HUES64 (cell line): ENCODE results near the gene BAHD1.
"Not testable (repeated sequence)": the region's sequence is repeated elsewhere in the genome, so short reads cannot be mapped to it uniquely, and the experiment has no call there.

ENCODE experiments used
- H3K27ac ChIP-seq: 2 replicates; pipeline ENCODE4 v1.7.0; 2013; ENCODE audit warnings: low read depth, low read length, inconsistent platforms
- H3K27me3 ChIP-seq: 2 replicates; pipeline ENCODE4 v1.6.1; 2013; ENCODE audit warnings: mild to moderate bottlenecking, low read length; ENCODE audit not compliant: insufficient read depth
- H3K36me3 ChIP-seq: 2 replicates; pipeline ENCODE4 v1.6.1; 2013; ENCODE audit warnings: mild to moderate bottlenecking, low read length; ENCODE audit not compliant: insufficient read depth
- H3K4me1 ChIP-seq: 2 replicates; pipeline ENCODE4 v1.6.1; 2013; ENCODE audit warnings: mild to moderate bottlenecking, low read length, moderate library complexity; ENCODE audit not compliant: insufficient read depth
- H3K4me3 ChIP-seq: 2 replicates; pipeline ENCODE4 v1.5.1; 2013; ENCODE audit warnings: mild to moderate bottlenecking, low read length, moderate library complexity
- H3K9ac ChIP-seq: 2 replicates; pipeline ENCODE4 v1.6.1; 2013; ENCODE audit warnings: mild to moderate bottlenecking, low read depth, low read length
- H3K9me3 ChIP-seq: 2 replicates; pipeline ENCODE4 v1.6.1; 2013; ENCODE audit warnings: low read depth, low read length; ENCODE audit not compliant: insufficient read depth
- WGBS: fragments of 150-250, 120-280 bp; methylation state at CpG from one replicate; pipeline ENCODE4 v1.1.7; 2013; ENCODE audit warnings: missing lambda C conversion rate; 5-methylcytosine and 5-hydroxymethylcytosine counted together

Gene BAHD1

DNA sequence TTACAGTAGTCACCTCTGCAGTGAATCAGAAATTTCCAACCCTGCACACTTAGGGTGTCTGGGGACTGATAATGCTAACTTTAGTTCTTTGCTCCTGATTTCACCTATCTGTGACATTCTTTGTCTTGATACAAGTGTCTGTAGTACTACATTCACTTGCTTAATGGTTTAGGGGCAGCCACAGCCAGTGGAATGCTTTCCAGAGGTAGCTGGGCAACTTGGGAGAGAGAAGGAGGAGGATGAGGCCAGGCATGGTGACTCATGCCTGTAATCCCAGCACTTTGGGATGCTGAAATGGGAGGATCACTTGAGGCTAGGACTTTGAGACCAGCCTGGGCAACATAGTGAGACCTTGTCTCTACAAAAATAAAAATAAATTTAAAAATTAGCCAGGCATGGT is 8.5 kb downstream of the BAHD1 start:
- Histone ChIP-seq H3K9ac (no peak overlapping the region), H3K36me3 (no peaks in the 10 kb centered on the region), H3K9me3 (no peaks in the 10 kb centered on the region), H3K27ac (no peak overlapping the region), H3K4me3 (no peak overlapping the region), H3K27me3 (no peaks in the 10 kb centered on the region), H3K4me1 (peaks cover 46% of the 10 kb centered on the region)

DNA sequence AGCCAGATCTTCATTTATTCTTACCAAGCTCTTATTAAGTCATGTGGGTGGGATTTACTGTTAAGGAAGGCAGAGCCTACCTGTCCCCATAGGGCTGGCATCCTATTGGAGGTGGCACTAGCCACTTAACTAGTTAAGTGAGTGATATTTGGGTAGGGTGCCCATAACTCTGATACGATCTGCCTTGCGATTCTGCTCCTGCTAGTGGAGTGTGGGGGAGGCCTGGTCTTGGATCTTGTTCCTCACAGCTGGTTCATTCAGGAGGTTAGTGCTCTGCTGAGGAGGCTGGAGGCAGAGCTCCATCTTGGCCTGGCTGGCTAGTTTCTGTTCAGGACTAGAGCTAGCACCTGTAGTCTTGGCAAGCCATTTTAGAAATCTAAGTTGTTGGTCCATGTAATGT is 9.3 kb downstream of the BAHD1 start:
- no peaks in the 10 kb centered on the region for H3K9me3 ChIP-seq
- H3K27me3 ChIP-seq = no peaks in the 10 kb centered on the region
- no peak overlapping the region for H3K4me3 ChIP-seq
- H3K4me1 ChIP-seq = peaks cover 45% of the 10 kb centered on the region
- H3K36me3 ChIP-seq = no peaks in the 10 kb centered on the region
- H3K27ac ChIP-seq = no peak overlapping the region
- no peak overlapping the region for H3K9ac ChIP-seq
- WGBS = 94% methylated on average over 2 of the region's 2 CpGs

DNA sequence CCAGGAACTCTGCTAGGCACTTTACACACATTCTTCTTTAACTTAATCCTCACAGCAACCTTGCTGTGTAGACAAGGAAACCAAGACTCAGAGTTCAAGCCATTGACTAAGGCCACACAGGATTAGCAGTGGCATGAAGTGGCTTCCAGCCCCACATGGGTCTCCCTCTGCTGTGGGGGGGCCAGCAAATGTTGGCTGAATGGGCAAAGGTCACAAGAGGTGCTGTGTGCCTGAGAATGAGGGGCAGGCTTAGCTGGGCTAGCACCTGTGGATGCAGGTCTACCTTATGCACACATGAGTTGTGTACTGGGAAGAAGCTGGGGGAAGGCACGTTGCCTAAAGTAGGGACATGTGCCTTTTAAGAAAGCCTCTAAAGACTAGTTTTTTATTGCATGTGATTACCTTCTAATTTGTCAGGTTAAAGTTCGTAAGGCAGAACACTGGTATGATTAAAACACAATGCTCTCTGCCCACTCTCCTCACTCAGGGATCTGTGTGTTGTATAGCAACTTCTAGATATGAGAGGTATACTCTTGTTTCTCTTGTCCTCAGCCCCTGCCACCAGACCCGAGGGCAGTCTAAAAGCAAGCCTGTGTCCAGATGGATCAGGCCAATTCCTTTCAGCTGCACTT is 10.9 kb downstream of the BAHD1 start:
- H3K36me3 ChIP-seq = no peaks in the 10 kb centered on the region
- peaks cover 44% of the 10 kb centered on the region for H3K4me1 ChIP-seq
- H3K27ac ChIP-seq = no peak overlapping the region
- no peak overlapping the region for H3K9ac ChIP-seq
- no peaks in the 10 kb centered on the region for H3K9me3 ChIP-seq
- H3K27me3 ChIP-seq = no peaks in the 10 kb centered on the region
- WGBS = 76% methylated on average over 2 of the region's 3 CpGs
- no peak overlapping the region for H3K4me3 ChIP-seq

DNA sequence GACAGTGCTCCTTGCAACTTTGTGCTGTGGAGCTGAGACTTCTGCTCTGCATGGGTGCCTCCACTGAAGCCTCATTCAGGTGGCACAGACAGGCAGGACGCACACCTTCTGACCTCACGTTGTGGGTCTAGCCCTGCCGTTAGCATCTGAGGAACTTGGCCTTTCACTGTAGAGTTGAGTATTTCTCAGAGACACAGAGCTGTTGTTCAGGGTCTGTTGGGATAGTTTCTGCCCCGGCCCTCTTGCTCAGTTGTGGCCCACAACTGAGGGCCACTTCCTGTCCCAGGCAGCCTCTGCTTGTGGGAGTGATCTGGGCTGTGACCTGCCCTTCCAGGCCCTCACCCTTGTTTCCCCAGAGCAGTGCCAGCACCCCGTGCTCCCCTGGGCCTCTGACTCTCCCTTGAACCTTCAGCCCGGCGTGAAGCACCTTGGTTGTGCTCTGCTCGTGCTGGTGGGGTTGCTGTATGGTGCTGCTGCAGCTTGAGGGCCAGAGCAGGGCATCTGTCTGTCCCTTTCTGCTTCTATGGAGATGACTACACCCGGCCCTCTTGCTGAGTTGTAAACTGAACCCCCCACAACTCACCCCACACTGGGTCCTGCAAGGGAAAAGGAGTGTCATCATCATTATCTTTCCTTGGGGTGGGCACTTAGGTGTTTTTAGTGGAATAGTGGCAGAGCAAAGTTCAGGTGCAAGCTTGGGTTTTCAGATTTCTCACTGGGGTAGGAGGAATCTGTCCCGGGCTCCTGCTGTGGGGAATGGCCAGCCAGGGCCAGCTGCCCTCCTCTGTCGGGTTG is 11.7 kb downstream of the BAHD1 start:
- Histone ChIP-seq H3K27ac (peak overlapping the region; percentile 35; the same call in 1 of the 2 replicates), H3K36me3 (no peaks in the 10 kb centered on the region), H3K4me3 (no peak overlapping the region), H3K27me3 (no peaks in the 10 kb centered on the region), H3K4me1 (peaks cover 50% of the 10 kb centered on the region), H3K9ac (no peak overlapping the region), H3K9me3 (no peaks in the 10 kb centered on the region)
- WGBS = 62% methylated on average over 11 of the region's 11 CpGs

DNA sequence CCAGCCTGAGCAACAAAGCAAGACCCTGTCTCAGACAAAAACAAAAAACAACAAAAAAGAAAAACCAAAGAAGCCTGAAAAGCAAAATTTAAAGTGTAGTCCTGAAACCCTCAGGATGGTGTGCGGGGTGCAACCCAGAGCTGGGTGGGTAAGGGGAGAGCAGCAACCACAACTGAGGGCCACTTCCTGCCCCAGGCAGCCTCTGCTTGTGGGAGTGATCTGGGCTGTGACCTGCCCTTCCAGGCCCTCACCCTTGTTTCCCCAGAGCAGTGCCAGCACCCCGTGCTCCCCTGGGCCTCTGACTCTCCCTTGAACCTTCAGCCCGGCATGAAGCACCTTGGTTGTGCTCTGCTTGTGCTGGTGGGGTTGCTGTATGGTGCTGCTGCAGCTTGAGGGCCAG is 13.2 kb downstream of the BAHD1 start:
- H3K9me3 ChIP-seq, H3K9ac ChIP-seq, H3K4me3 ChIP-seq, H3K27me3 ChIP-seq, H3K27ac ChIP-seq, H3K36me3 ChIP-seq: not testable (repeated sequence)
- WGBS = 91% methylated on average over 3 of the region's 3 CpGs
- peaks cover 50% of the 10 kb centered on the region for H3K4me1 ChIP-seq

DNA sequence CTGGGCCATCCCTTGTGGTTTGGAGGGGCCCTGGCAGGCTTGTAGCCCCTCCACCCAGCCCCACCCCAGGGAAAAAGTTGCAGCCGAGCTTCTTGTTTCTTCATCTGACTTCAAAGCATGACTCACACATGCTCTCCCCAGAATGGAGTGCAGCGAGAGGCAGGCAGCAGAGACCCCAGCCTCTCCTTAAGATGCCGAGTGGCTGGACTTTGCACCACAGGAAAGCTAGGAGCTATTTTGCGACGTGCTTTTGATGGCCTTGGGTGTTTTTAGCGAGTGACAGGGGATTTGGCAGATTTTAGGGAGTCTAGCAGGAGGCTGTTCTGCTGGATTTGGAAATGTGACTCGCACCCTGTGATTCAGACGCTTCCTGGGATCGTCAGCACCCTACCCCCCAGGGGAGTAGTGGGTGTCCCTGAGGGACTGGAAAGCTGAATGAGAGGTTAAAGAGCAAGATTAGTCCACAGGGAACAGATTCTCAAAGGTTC is 14.2 kb downstream of the BAHD1 start:
- Histone ChIP-seq H3K27ac (no peak overlapping the region; the same call in 1 of the 2 replicates), H3K9ac (no peak overlapping the region)

DNA sequence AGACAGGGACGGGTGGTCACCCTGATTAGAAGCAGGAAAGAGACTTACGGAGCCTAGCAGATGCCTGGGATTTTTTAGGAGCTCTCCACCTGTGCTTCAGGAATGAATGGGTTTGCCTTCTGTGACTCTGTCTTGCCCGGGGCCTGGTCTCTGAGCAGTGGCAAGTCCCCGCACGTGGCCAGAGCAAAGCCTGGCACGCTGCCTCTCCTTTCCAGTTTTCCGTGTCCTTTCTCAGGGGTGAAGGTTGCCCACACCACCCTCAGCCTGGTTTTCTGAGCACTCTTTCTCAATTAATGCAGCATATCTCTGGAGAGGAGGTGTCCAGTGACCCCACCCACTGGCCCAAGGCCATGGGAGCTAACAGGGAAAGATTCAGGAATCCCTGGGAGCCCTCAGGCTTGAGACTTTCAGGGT is 15.6 kb downstream of the BAHD1 start:
- Histone ChIP-seq H3K9ac (no peak overlapping the region), H3K4me1 (peaks cover 41% of the 10 kb centered on the region), H3K4me3 (no peak overlapping the region), H3K27ac (no peak overlapping the region; the same call in 1 of the 2 replicates), H3K27me3 (no peaks in the 10 kb centered on the region), H3K9me3 (no peaks in the 10 kb centered on the region), H3K36me3 (peaks cover 32% of the 10 kb centered on the region)
- WGBS = 77% methylated on average over 7 of the region's 7 CpGs

More for the DNA sequence above, 14.2 kb downstream of the BAHD1 start:
- Histone ChIP-seq H3K4me3 (no peak overlapping the region), H3K4me1 (peaks cover 50% of the 10 kb centered on the region), H3K36me3 (peaks cover 20% of the 10 kb centered on the region), H3K9me3 (no peaks in the 10 kb centered on the region), H3K27me3 (no peaks in the 10 kb centered on the region)
- WGBS = 66% methylated on average over 9 of the region's 9 CpGs

DNA sequence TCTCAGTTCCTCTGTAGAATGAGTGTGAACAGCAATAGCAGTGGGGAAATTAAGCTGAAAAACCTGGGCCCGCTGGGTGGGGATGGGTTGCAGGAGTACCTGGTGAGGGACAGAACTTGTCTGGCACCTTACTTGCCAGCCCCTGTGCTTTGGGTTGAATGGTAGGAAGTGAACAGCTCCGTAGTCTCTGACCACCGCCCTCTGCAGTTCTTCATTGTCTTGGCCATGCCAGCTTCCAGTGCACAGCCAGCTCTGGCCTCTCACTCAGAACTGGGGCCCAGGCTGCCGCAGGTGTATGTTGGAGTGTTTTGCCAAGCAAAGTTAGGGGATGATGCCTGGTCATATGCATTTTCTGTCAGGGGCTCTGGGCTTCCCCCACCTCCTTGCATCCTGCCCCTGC is 16.0 kb downstream of the BAHD1 start:
- no peaks in the 10 kb centered on the region for H3K9me3 ChIP-seq
- no peaks in the 10 kb centered on the region for H3K27me3 ChIP-seq
- H3K27ac ChIP-seq = no peak overlapping the region
- peaks cover 37% of the 10 kb centered on the region for H3K4me1 ChIP-seq
- 84% methylated on average over 4 of the region's 4 CpGs for WGBS
- H3K36me3 ChIP-seq = peaks cover 35% of the 10 kb centered on the region
- H3K9ac ChIP-seq = no peak overlapping the region
- no peak overlapping the region for H3K4me3 ChIP-seq

DNA sequence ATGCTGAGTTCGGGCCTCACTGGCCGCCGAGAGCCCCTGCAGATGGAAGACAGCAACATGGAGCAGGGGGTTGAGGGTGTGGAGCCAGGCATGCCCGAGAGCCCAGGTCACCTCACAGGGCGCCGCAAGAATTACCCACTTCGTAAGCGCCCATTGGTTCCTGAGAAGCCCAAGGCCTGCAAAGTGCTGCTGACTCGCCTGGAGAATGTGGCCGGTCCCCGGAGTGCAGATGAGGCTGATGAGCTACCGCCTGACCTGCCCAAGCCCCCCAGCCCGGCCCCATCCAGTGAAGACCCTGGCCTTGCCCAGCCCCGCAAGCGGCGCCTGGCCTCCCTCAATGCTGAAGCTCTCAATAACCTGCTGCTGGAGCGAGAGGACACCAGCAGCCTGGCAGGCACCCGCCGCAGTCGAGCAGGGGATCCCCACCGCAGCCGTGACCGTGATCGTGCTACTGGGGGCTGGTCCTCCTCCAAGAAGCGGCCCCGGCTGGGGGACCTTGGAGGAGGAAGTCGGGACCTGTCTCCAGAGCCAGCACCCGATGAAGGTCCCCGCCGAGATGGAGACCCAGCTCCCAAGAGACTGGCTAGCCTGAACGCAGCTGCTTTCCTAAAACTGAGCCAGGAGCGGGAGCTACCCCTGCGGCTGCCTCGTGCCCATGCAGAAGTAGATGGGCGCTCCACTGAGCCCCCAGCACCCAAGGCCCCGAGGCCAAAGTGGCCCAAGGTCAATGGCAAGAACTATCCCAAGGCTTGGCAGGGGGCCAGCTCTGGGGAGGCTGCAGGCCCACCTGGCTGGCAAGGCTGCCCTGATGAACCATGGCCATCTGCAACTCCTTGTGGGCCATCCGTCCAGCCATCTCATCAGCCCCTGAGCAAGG is 18.0 kb downstream of the BAHD1 start:
- Histone ChIP-seq H3K9ac (no peak overlapping the region), H3K4me1 (peaks cover 24% of the 10 kb centered on the region), H3K4me3 (no peak overlapping the region), H3K27me3 (no peaks in the 10 kb centered on the region), H3K27ac (no peak overlapping the region), H3K36me3 (peaks cover 55% of the 10 kb centered on the region), H3K9me3 (no peaks in the 10 kb centered on the region)
- WGBS = 96% methylated on average over 37 of the region's 37 CpGs

DNA sequence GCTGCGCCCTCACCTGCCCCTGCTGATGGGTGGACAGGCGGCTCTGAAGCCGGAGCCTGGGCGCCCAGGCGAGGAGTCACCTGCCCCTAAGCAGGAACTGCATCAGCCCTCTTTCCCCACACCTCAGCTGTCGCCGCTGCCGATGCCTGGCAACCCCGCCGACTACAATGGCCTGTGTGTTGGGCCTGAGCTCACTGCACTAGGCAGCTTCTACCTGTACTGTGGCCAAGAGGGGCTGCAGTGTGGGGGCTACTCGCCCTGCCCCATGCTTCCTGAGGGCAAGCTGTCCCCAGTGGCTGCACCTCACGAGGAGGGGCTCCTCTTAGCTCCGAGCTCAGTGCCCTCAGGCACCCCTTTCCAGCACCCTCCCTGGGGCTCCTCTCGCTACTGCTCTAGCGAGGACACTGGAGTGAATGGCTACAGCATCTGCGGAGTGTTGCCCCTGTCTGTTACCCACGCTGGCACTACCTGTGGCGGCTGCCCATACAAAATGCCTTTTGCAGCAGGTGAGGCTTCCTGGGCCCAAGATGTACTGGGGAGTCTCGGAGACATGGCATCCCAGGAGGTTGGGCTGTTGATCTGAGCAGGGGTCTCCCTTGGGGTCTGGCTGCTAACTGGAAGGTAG is 18.8 kb downstream of the BAHD1 start:
- no peaks in the 10 kb centered on the region for H3K27me3 ChIP-seq
- no peak overlapping the region for H3K4me3 ChIP-seq
- H3K9me3 ChIP-seq = no peaks in the 10 kb centered on the region
- H3K36me3 ChIP-seq = peaks cover 63% of the 10 kb centered on the region
- H3K27ac ChIP-seq = no peak overlapping the region
- H3K4me1 ChIP-seq = peaks cover 20% of the 10 kb centered on the region
- no peak overlapping the region for H3K9ac ChIP-seq
- 95% methylated on average over 19 of the region's 19 CpGs for WGBS
